NCI-H82 treated with DMSO at 0.1 percent for 48 hours (cell line): ENCODE results near the gene ETFA.

Experiments used
- DNase-seq: peaks from one replicate; lab custom pipeline; 2025; ENCODE audit not compliant: unreplicated experiment; lab: John Stamatoyannopoulos, UW

The ETFA gene

DNA sequence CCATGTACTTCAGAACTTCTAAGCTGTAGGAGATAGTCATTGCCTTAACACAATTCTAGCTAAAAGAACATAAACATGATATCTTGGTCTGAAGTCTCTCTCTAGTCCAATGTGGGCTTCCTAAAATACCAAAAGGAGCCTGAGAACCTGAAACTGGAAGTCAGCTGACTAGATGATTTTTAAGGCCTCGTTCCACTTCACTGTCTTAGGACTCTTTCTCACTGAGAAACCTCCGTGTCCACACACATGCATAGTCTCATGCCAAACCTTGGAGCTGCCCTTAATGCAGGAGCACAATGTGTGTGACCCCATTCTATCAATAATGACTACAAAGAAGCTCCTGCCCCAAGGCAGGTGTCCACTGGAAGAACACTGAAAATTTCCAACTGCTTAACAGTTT is 87.7 kb downstream of the ETFA start:
- no peak for DNase-seq

DNA sequence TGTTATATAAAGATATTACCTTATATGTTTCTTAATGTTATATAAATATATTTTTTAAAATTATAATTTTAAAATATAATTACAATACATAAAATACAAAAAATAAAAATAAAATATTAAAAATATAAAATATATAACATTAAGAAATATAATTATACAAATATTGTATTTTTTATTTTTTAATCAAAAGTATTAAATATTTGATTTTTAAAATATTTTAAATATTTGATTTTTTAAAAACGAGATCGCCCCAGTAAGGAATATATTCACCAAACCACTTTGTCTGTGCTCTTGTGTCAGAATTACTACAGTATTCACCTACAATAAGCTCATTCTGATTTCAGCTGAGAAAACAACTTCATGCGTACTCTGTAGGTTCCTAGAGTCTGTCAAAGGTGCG is 89.1 kb downstream of the ETFA start:
- no peak for DNase-seq

DNA sequence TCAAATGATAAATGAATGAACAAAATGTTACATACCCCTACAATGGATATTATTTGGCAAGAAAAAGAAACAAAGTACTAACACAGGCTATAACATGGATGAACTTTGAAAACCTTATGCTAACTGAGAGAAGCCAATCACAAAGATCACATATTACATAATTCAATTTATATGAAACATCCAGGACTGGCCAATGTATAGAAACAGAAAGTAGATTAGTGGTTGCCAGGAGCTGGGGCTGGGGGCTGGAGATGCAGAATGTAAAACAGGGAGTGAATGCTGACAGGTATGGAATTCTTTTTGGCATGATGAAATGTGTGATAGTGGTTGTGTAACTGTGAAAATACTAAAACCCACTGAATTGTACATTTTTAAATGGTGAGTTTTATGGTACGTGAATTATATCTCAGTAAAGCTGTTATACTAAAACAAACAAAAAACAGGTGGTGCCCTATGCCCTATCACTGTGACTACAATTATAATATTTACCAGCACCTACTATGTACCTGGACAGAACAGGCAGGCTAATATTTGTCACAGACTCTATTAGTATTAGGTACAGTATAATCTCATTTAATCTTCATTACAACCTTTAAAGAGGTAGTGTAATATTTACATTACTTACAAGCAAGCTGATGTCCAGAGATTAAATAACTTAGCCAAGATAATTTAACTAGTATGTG is 90.0 kb downstream of the ETFA start:
- no peak for DNase-seq

DNA sequence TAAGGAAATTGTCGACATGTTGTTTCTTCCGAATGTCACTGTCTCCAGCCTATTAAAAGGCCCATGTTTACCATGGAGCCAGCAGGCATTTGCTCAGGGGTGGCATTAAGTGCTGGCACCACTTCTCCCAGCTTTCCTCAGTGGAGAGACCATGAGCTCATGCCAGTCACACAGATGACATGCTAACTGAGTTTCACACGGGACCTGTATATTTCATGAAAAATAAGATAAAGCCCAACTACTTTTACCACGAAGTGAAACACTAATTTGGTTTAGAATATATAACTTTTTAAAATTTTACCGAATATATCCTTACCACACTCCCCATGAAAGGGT is 93.4 kb downstream of the ETFA start:
- DNase-seq, result no peak

DNA sequence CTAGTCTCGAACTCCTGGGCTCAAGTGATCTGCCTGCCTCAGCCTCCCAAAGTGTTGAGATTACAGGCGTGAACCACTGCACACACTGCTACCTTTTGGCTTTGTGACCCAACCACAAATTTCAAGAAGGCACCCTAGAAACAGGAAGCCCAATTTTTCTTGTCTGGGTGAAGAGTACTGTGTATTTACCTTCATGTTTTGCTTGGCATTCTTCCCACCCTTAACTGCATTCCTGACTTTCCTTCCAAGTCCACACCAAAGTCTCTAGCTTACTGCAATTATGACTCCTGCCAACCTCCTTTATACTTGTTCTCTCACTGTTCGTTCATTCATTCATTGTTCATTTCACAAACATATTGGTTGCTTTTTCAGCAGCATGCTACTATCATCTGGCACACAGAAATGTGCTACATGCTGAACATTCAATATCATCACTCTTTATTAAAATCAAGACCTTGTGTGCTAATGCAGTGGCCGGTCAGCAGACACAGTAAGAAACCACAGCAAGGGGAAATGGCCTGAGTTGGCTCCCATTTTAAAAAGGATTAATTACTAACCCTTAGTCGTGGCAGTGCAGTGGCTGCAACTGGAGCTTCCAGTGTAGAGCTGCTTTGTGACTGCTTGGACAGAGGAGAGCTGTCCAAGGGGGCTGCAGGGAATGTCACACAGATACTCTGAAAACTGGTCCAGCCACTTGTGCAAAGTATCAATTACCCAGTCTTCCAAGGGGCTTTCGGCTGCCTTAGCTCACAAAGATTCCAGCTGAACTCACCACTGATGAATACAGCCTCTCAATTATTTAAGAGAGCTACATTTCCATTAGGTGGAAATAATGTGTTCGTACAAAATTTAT is 94.0 kb downstream of the ETFA start:
- no peak for DNase-seq

DNA sequence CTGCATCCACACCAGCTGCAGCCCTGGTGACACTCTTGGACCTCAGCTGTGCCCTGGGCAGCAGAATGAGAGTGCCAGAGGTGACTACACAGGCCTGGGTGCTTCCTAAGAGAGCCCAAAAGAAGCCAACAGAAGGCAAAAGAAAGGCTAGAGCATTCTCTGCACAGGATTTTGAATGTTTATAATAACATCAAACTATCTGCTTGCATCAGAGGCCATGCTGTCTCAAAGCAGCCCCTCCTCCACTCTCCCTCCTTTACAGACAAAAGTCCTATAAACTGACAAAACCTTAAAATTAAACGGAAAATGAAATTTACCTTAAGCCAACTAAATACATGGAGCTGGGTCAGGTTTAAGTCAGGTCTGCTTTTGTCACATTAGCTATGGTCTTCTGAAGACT is 95.6 kb downstream of the ETFA start:
- no peak for DNase-seq

DNA sequence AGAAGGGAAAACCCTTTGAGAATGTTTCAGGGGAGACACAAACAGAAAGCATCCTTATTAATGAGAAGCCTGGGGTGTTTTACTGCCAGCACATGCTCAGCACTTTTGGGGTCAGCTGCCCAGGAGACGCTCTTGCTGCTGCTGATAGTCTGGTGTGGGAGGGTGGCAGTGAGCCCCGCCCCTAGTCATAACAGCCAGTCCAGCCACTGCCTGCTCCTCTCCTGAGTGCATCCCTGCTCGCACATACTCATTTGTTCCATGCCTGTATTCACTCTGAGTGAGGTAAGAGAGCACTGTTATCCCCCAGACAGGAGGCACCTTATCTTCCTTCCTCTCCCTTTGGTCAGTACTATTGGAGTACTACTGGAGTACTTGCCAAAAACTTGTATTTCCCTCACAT is 101.3 kb downstream of the ETFA start:
- no peak for DNase-seq

DNA sequence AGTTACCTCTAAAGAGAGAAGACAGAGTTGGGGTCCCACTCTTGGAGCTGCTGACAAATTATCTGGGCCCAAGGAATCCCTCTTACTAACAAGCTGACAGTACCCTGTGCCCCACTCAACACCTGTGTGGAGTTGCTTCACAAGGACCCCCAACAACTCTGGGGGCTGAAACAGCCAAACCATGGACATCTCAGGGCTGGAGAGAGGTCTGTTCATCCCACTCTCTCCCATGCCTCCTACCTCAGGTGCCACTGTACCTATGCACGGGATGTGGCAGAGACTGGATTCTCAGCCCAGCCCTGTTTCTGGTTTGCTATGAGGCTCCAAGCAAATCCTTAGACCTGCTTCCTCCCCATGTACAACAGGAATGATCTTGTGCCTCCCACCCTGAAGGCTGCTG is 101.7 kb downstream of the ETFA start:
- no peak for DNase-seq

DNA sequence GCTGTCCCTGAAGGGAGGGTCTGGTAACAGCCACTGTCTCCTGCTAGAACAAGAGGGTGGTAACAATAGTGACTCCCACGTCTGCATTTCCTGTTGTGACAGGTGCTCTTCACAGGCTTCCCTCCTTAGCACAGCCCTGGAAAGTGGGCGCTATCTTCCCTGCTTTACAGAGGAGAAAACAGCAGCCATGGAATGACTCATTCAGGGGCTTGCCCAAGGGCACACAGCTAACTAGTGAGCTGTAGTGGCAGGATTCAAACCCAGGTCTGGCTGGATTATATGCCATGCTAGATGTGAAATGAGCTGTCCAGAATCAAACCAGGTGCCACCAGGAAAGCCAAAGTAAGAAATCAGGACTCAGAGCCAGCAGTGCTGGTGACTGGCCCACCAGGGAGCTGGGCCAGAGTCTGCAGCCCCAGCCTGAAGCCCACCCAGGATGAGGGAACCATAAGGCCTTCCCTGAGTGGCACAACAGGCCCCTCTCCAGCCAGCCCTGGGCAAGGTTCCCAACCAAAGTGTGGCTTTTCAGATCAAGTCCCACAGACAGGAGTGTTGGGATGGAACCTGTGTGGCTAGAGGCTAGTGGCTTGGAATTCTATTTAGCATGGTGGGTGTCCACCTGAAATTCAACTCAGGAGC is 102.4 kb downstream of the ETFA start:
- DNase-seq, result no peak

DNA sequence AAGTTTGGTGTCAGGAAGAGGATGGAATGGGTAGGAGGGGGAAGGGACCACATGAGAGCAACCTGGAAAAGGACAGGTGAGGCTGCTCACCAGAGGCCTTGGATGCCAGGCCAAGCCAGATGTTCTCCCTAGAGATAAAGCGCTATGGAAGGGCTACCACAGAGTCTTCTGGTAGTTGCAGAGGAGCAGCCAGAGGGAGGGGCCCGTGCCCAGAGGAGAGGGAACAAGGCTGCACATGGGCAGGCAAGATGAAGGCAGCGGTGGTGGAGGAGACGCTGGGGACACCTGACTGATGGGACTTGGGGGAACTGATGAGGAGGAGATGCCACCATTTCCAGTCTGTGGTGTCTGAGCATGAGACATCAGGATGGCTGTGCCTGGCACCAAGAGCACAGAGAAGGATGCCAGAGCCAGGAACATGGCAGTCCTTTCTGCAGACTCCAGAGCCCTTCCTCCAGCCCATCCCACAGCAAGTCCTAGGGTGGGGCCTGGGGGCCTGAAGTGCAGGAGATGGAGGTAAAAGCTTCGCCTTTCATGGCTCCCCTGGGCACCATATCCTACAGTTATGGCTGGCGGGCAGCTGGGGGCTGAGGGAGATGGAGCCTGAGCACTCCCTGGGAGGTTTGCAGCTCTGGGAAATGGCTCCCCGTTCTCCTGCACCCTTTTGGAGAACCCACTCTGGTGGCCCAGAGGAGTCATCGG is 103.0 kb downstream of the ETFA start:
- no peak for DNase-seq

DNA sequence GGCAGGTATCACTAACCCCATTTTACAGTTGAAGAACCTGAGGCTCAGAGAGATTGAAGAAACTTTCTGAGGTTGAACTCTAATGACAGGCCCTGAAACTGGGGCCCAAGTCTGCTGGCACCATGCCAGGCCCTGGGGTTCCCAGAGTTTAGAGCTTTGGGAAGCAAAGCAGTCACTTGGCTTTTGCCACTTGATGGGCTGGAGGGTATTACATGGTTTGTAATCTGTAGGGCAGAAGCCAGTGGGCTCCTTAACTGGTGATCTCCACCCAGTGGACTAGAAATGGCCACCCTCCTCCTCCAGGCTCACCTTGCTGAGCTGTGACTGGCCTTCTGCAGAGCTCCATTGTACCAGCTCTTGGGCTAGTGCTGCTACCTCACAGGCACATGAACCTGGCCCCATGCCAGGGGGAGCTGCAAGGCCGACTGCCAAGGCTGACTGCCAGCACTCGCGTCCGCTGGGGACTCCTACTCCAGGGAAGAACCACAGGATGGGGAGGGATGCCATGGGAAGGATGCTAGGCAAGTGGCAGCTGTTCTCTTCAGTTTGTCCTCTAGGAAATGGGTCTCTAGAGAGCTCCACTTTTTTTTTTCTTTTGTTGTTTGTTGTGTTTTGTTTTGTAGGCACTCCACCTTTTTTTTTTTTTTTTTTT is 104.8 kb downstream of the ETFA start:
- no peak for DNase-seq

DNA sequence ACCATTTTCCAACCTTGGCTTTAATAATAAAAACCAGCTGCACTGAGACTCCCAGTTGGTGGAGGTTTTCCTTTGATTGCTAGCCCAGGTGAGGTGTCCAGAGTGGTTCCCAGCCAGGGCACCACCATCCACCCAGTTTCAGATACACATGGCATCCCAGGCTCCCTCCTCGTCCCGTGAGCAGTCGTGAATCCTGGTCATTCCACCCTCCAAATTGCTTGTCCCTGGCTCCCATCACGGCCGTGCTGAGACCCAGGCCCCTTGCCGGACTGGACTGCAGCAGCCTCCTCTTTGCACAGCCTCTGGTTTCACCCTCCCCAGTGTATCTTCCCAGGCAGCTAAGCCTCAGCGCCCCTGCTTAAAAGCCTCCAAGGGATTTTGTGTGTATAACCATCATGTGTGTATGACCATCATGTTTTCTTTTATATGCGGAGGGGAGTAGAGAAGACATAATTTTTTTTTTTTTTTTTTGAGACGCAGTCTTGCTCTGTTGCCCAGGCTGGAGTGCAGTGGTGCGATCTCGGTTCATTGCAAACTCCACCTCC is 106.3 kb downstream of the ETFA start:
- no peak for DNase-seq

DNA sequence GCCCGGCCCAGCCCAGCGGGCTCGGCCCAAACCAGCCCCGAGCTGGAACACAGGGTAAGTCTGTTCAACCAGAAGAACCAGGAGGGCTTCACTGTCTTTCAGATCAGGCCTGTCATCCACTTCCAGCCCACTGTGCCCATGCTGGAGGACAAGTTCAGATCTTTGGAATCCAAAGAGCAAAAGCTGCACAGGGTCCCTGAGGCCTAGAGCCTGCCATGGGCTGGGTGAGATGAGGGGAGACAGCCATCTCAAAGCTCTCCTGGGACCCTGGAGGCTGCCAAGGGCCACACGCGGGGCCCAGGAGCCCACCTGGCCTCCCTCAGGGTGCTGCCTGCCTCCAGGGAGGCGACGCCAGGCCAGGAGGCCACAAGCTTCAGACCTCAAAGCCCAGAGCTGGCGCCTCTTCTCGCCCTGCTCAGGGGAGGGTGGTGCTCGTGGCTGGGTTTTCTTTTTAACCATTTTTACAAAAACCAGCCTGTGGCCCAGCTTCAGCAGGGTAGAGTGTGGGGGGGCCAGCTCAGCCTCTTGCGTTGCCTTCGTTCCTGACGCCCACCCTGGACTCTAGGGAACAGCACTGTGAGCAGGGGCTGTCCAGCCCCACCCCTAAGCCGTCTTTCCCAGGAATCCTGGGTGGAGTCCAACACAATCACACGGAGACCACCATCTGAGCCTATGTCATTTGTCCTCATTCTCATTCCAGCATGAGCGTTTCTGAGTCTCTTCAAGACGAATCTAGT is 107.0 kb downstream of the ETFA start:
- DNase-seq, result no peak

DNA sequence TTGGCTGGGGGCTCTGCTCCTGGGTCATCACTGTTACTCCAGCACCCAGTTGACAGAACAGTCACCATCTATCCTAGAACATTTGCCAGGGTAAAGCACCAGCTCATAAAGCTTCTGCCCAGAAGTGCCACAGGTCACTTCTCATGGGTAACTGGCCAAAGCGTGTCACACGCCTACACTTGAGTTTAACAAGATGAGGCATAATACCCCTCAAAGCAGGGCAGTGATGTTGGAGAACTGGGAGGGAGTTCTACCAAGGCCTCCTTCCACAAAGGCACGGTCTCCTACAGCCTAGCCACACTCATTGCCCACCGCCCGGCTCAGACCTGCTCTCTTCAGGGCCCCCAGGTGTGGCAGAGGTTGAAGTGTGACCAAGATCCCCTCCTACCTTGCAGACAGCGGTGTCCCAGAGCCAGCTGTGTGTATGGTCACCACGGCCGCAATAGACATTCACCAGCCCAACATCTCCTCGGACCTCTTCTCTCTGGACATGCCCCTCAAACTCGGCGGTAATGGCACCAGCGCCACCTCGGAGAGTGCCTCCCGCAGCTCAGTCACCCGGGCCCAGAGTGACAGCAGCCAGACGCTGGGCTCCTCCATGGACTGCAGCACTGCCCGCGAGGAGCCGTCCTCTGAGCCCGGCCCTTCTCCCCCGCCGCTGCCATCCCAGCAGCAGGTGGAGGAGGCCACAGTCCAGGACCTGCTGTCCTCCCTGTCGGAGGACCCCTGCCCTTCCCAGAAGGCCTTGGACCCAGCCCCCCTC is 107.7 kb downstream of the ETFA start:
- DNase-seq, result no peak

DNA sequence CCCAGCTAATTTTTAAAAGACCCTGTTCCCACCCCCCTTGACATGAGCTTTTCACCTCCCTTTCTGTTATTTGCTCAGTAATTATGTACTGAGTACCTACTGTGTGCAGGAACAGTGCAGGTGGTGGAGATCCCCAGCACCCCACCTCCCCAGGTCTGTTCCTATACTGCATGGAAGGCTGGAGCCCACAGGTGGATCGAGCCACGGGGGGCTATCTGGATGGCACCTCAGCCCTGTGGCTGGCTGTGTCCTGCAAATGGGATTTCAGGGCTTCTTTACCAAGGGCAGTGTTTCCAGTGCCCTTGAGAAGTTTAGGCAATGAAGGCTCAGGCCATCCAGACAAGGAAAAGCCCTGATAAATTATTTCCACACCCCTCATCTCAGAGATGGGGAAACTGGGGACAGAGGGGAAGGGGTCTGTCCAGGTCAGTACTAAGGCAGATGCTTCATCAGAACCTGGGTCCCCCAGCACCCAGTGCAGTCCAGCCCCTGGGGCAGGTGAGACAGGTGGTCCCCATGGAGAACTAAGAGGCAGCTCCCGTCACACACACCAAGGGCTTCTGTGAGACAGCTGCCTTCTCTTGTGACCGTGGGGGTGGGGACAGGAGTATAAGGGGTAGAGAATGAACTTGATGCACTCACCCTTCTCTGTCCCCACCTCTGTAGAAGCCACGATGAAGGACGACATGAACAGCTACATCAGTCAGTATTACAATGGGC is 109.6 kb downstream of the ETFA start:
- DNase-seq, result no peak

DNA sequence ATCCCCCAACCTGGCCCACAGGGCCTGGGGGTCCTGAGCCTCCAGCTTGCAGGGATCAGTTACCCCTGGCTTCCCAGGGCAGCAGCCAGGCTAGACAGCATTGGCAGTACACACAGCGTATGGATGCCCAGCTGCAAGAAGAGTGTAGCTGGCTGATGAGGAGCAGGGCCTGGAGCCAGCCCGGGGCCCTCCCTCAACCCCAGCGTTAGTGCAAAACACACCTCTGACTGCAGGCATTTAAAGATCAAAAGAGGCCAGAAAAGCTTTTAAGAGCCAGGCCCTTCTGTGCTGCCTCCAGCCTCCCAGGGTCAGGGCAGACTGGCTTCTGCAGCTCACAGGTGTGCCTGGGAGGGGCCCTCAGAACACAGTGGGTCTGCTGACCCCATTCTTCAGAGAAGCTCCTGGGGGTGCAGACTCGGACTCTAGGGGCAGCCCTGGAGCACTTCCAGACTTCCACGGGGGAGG is 110.6 kb downstream of the ETFA start:
- no peak for DNase-seq

DNA sequence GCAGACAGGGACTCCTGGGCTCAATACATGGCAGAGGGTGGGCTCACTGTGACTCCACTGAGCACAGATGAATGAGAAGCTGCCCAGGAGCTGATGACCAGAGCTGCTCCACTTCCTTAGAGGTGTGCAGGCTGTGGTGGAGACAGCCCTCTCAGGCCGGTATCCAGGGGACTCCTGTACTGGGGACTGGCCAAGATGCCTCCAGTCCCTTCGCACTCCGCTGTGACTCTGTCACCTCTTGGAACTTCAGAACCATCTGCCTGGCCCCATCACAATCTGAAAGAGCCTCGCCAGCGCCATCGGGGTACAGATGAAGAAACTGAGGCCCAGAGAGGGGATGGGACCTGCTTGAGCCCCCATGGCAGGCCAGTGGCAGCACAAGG is 111.2 kb downstream of the ETFA start:
- no peak for DNase-seq

DNA sequence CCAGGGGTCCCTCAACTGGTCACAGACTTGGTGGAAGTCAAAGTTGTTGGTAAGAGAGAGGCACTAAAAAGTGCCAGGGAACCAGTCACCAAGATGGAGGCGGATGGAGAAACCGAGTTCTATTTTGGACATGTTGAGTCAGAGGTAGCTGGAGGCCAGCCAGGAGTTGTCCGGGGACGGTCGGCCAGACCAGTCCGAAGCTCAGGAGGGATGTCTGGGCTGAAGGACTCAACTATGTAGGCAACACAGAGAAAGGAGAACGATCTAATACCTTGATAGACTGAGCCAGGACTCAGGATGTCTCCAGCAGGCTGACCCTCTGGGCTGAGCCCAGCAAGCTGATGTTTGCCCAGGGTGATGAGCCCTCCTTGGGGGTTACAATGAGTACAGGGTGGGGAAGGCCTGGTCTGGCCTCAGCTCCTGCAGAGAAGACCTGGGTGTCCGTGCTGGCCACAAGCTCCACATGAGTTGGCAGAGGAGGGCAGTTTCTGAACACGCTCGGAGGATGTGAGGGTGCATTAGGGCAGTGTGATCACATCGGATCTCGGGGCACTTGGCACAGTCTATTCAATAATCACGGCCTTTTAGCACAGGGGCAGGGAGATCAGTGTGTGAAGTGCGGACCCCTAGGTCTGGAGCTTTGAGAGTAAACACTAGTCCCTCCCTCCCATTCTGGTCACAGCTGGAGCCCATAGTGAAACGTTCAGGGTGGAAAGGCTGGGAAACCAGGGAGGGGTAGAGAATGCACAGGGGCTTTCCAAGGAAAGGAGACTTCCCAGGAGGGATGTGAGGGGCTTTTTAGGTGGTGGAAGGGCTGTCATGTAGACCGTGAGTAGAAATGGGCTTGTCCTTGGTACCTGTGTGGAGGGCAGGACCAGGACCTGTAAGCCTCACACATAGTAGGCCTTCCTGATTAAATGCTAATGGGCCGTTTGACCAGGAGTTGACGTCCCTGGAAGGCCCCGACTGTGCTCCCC is 111.9 kb downstream of the ETFA start:
- DNase-seq, result no peak
